Activated CD8-positive, alpha-beta T cell treated with anti-CD3 and anti-CD28 coated beads for 36 hours (primary cell): ENCODE data around the gene TRAF4. TPM values are rescaled to one million over a fixed set of nuclear protein-coding genes. Genes with fewer than 3 reads are reported as not detected.
"Not testable (repeated sequence)": the region's sequence is repeated elsewhere in the genome, so short reads cannot be mapped to it uniquely, and the experiment has no call there.

Experiments
- ATAC-seq: fragments of 200-7000 bp; cut with Tn5 transposase; one replicate; pipeline ENCODE4 v1.10.0; 2021; ENCODE audit warnings: mild to moderate bottlenecking, moderate library complexity
- CTCF ChIA-PET: fragments of 350-600 bp; sonication (Branson Sonifier 250); formaldehyde crosslinking; loops from one replicate; lab custom pipeline; 2021; ENCODE audit warnings: antibody characterized with exemption; lab: Charles Lee
- POLR2A ChIA-PET: fragments of 350-600 bp; sonication (Branson Sonifier 250); formaldehyde crosslinking; loops from one replicate; lab custom pipeline; 2021; ENCODE audit warnings: antibody characterized with exemption; lab: Charles Lee
- DNase-seq: peaks from one replicate; pipeline ENCODE4 v3.0.0-alpha.2; 2020
- H3K27ac Mint-ChIP-seq: one replicate; pipeline ENCODE4 v1.8.0; 2021; ENCODE audit warnings: mild to moderate bottlenecking, mixed read lengths
- H3K27me3 Mint-ChIP-seq: one replicate; pipeline ENCODE4 v1.8.0; 2021; ENCODE audit warnings: mixed read lengths
- H3K36me3 Mint-ChIP-seq: one replicate; pipeline ENCODE4 v1.8.0; 2021; ENCODE audit warnings: low read depth, mixed read lengths
- H3K4me1 Mint-ChIP-seq: one replicate; pipeline ENCODE4 v1.8.0; 2021; ENCODE audit warnings: low read depth, mixed read lengths
- H3K4me3 Mint-ChIP-seq: one replicate; pipeline ENCODE4 v1.8.0; 2021; ENCODE audit warnings: mild to moderate bottlenecking, moderate library complexity, mixed read lengths
- H3K9me3 Mint-ChIP-seq: one replicate; pipeline ENCODE4 v1.8.0; 2021; ENCODE audit warnings: mixed read lengths
- CTCF ChIP-seq: fragments of 200-600 bp; IDR thresholded peaks from one replicate; pipeline ENCODE4 v1.8.0; 2022; ENCODE audit warnings: antibody characterized with exemption, mild to moderate bottlenecking
- intact Hi-C: fragments of 100-400 bp; cut with micrococcal nuclease; formaldehyde crosslinking; loops from one replicate; pipeline ENCODE4 v1.10.0; 2022
- total RNA-seq, 2 experiments: library from RNA; stranded (reverse); gene quantifications; one replicate each; pipeline ENCODE4 v1.2.3, GENCODE V29; 2021

Gene TRAF4
- total RNA-seq, 2 experiments from 2014 or later, result 140 to 151 TPM

- H3K36me3 Mint-ChIP-seq, result peaks cover 15% of the 10 kb centered on the region
- ATAC-seq (no peak), DNase-seq (no peak)
- peaks cover 22% of the 10 kb centered on the region for H3K4me1 Mint-ChIP-seq
- intact Hi-C loops, result no loop called here
- CTCF ChIA-PET, result interaction anchor here (1.8 to 2.4 kb wide), 2 partner anchors 14 to 20 kb away, joined by 5 to 20 read pairs; no protein-coding TSS in a partner anchor
- TF ChIP-seq CTCF, result no peak
- no peaks in the 10 kb centered on the region for H3K27me3 Mint-ChIP-seq
- H3K9me3 Mint-ChIP-seq, result no peaks in the 10 kb centered on the region
- POLR2A ChIA-PET, result no interaction called here
- no peak overlapping the region for H3K4me3 Mint-ChIP-seq
- H3K27ac Mint-ChIP-seq, result peak overlapping the region; percentile 5
Observed at GRCh38 chr17:28783161-28783560, 39.4 kb downstream of the TRAF4 start.

- intact Hi-C loops, result no loop called here
- H3K9me3 Mint-ChIP-seq, result no peaks in the 10 kb centered on the region
- POLR2A ChIA-PET, result no interaction called here
- TF ChIP-seq CTCF, result no peak
- H3K36me3 Mint-ChIP-seq, result peaks cover 5% of the 10 kb centered on the region
- no peaks in the 10 kb centered on the region for H3K27me3 Mint-ChIP-seq
- no peak overlapping the region for H3K27ac Mint-ChIP-seq
- no peak overlapping the region for H3K4me3 Mint-ChIP-seq
- ATAC-seq (no peak), DNase-seq (no peak)
- peaks cover 16% of the 10 kb centered on the region for H3K4me1 Mint-ChIP-seq
- CTCF ChIA-PET, result interaction anchor here (1.1 to 3.5 kb wide), 2 partner anchors 24 to 38 kb away, joined by 4 to 16 read pairs; no protein-coding TSS in a partner anchor
Observed at GRCh38 chr17:28788100-28788499, 44.3 kb downstream of the TRAF4 start.

- ATAC-seq, result no peak
- no peak overlapping the region for H3K4me3 Mint-ChIP-seq
- DNase-seq, result no peak
- intact Hi-C loops, result no loop called here
- peaks cover 5% of the 10 kb centered on the region for H3K36me3 Mint-ChIP-seq
- TF ChIP-seq CTCF, result no peak
- no peaks in the 10 kb centered on the region for H3K9me3 Mint-ChIP-seq
- no peak overlapping the region for H3K27ac Mint-ChIP-seq
- ChIA-PET CTCF (interaction anchor here (1.0 to 1.4 kb wide), 2 partner anchors 34 to 109 kb away, joined by 3 read pairs; no protein-coding TSS in a partner anchor), POLR2A (interaction anchor here (0.8 to 1.1 kb wide), 3 partner anchors 15 to 117 kb away, joined by 3 to 4 read pairs (median 4); no protein-coding TSS in a partner anchor)
- H3K4me1 Mint-ChIP-seq, result peaks cover 22% of the 10 kb centered on the region
- H3K27me3 Mint-ChIP-seq, result no peaks in the 10 kb centered on the region
Observed at GRCh38 chr17:28792877-28793661, 49.3 kb downstream of the TRAF4 start.

- intact Hi-C loops, POLR2A ChIA-PET: not testable (repeated sequence)
Observed at GRCh38 chr17:28794846-28795441, 51.1 kb downstream of the TRAF4 start.

GRCh38 chr17:28796062-28796461, 52.3 kb downstream of the TRAF4 start:
- no peak for ATAC-seq
- CTCF ChIA-PET, result no interaction called here
- Mint-ChIP-seq H3K9me3 (no peaks in the 10 kb centered on the region), H3K4me3 (no peak overlapping the region), H3K27ac (no peak overlapping the region), H3K36me3 (peaks cover 5% of the 10 kb centered on the region), H3K27me3 (no peaks in the 10 kb centered on the region), H3K4me1 (peaks cover 11% of the 10 kb centered on the region)
- no peak for TF ChIP-seq CTCF
- DNase-seq, result no peak
- POLR2A ChIA-PET, result no interaction called here
- intact Hi-C loops, result no loop called here

More at GRCh38 chr17:28794846-28795441, 51.1 kb downstream of the TRAF4 start:
- not testable (repeated sequence) for H3K36me3 Mint-ChIP-seq, H3K4me3 Mint-ChIP-seq, H3K27me3 Mint-ChIP-seq, H3K9me3 Mint-ChIP-seq, ATAC-seq, H3K27ac Mint-ChIP-seq, DNase-seq
- peaks cover 17% of the 10 kb centered on the region for H3K4me1 Mint-ChIP-seq
- CTCF ChIA-PET, result interaction anchor here (1.2 kb wide), 1 partner anchor 31 kb away, joined by 5 read pairs; no protein-coding TSS in a partner anchor

Other genes starting within 250 kb of the TRAF4 start
- gene FOXN1, start 237.7 kb upstream of the TRAF4 start, total RNA-seq, result not detected
- gene UNC119, start 191.4 kb upstream of the TRAF4 start, total RNA-seq, result 10 to 100 TPM; 43.6 to 44.8 TPM
- gene PIGS, start 172.5 kb upstream of the TRAF4 start, total RNA-seq, result 10 to 100 TPM; 33.8 to 36.9 TPM
- gene ALDOC, start 167.1 kb upstream of the TRAF4 start, total RNA-seq, result 100 to 1,000 TPM; 142 to 146 TPM
- 100 to 1,000 TPM; 140 to 141 TPM for gene SPAG5, start 145.0 kb upstream of the TRAF4 start, total RNA-seq
- gene RSKR, start 129.8 kb upstream of the TRAF4 start, total RNA-seq, result 10 to 100 TPM; 22.5 to 24.9 TPM
- gene BLTP2, start 98.9 kb upstream of the TRAF4 start, total RNA-seq, result 100 to 1,000 TPM; 137 to 140 TPM
- 10 to 100 TPM; 37.4 to 39.0 TPM for gene SDF2, start 82.1 kb upstream of the TRAF4 start, total RNA-seq
- 10 to 100 TPM; 60.3 to 63.3 TPM for gene SUPT6H, start 81.8 kb upstream of the TRAF4 start, total RNA-seq
- 1 to 10 TPM; 5.0 to 5.1 TPM for gene PROCA1, start 32.1 kb upstream of the TRAF4 start, total RNA-seq
- gene RAB34, start 26.1 kb upstream of the TRAF4 start, total RNA-seq, result 10 to 100 TPM in 1 of 2 experiments, 1 to 10 TPM in 1; 9.8 to 14.4 TPM
- gene RPL23A, start 24.0 kb upstream of the TRAF4 start, total RNA-seq, result 1,000 to 10,000 TPM; 2,633 to 2,644 TPM
- gene TLCD1, start 17.8 kb upstream of the TRAF4 start, total RNA-seq, result 1 to 10 TPM; 6.5 to 8.7 TPM
- gene NEK8, start 15.2 kb upstream of the TRAF4 start, total RNA-seq, result 1 to 10 TPM; 3.6 to 3.9 TPM
- 10 to 100 TPM; 14.7 to 15.2 TPM for gene FAM222B, start 98.8 kb downstream of the TRAF4 start, total RNA-seq
- gene ERAL1, start 111.0 kb downstream of the TRAF4 start, total RNA-seq, result 10 to 100 TPM; 58.2 to 60.0 TPM
- gene FLOT2, start 153.7 kb downstream of the TRAF4 start, total RNA-seq, result 10 to 100 TPM; 59.7 to 60.1 TPM
- gene DHRS13, start 159.1 kb downstream of the TRAF4 start, total RNA-seq, result 10 to 100 TPM; 37.3 to 38.2 TPM
- 10 to 100 TPM; 45.7 to 52.6 TPM for gene PHF12, start 207.5 kb downstream of the TRAF4 start, total RNA-seq